ENCODE data around the gene SP8. TPM values are rescaled to one million over a fixed set of nuclear protein-coding genes. Genes with fewer than 3 reads are reported as not detected.

Gene SP8
- total and polyA plus RNA-seq, 8 donors: not detected

GRCh38 chr7:20785157-20786048, 1.3 kb downstream of the SP8 start:
- Histone ChIP-seq H3K9me3 (peaks cover 0 to 11% (median 0%) of the 10 kb centered on the region in 4 donors), H3K4me1 (peaks cover 34 to 39% (median 36%) of the 10 kb centered on the region in 4 donors), H3K36me3 (no peaks in the 10 kb centered on the region), H3K27ac (no peak overlapping the region), H3K4me3 (peak overlapping the region; percentile 22 to 47 (median 30)), H3K27me3 (peaks cover 48 to 100% (median 98%) of the 10 kb centered on the region in 3 donors)
- WGBS, 5 donors: 2 to 9% (median 3%) methylated on average over 58 to 89 of the region's 89 CpGs
- intact Hi-C loops (cut with DNase I; ENCODE audit: low total_unique reads): no loop called here
- TF ChIP-seq POLR2A (IDR thresholded peaks at IDR 0.05) (no peak), POLR2AphosphoS5 (IDR thresholded peaks at IDR 0.05) (no peak), CTCF (IDR thresholded peaks at IDR 0.05) (no peak), EP300 (IDR thresholded peaks at IDR 0.05) (no peak)
- DNase-seq: peak; percentile 36 to 62

GRCh38 chr7:20784388-20785156, 2.1 kb downstream of the SP8 start:
- Histone ChIP-seq H3K4me1 (peaks cover 34 to 39% (median 36%) of the 10 kb centered on the region in 4 donors), H3K4me3 (peak overlapping the region; percentile 25 to 47 (median 32)), H3K36me3 (no peaks in the 10 kb centered on the region), H3K9me3 (peaks cover 0 to 11% (median 0%) of the 10 kb centered on the region in 4 donors), H3K27ac (no peak overlapping the region), H3K27me3 (peaks cover 50 to 100% (median 98%) of the 10 kb centered on the region in 3 donors)
- peak in 1 of 2 donors; percentile 52 for DNase-seq
- TF ChIP-seq POLR2A (IDR thresholded peaks at IDR 0.05) (no peak), CTCF (IDR thresholded peaks at IDR 0.05) (no peak)
- WGBS, 5 donors: 4 to 14% (median 10%) methylated on average over 19 to 93 of the region's 93 CpGs
- intact Hi-C loops (cut with DNase I; ENCODE audit: low total_unique reads): no loop called here

- intact Hi-C loops (cut with DNase I; ENCODE audit: low total_unique reads): no loop called here
- Histone ChIP-seq H3K4me3 (peak overlapping the region; percentile 25 to 47 (median 32)), H3K9me3 (peaks cover 0 to 11% (median 0%) of the 10 kb centered on the region in 4 donors), H3K27me3 (peaks cover 47 to 100% (median 98%) of the 10 kb centered on the region in 3 donors), H3K27ac (no peak overlapping the region), H3K4me1 (peaks cover 34 to 39% (median 36%) of the 10 kb centered on the region in 4 donors), H3K36me3 (no peaks in the 10 kb centered on the region)
- TF ChIP-seq EP300 (IDR thresholded peaks at IDR 0.05): no peak
- TF ChIP-seq POLR2AphosphoS5 (IDR thresholded peaks at IDR 0.05): no peak
- TF ChIP-seq CTCF (IDR thresholded peaks at IDR 0.05): no peak
- no peak for TF ChIP-seq POLR2A (IDR thresholded peaks at IDR 0.05)
- peak in 1 of 2 donors; percentile 73 for DNase-seq
- 3 to 9% (median 6%) methylated on average over 40 to 49 of the region's 49 CpGs for WGBS, 5 donors
Measured at GRCh38 chr7:20783700-20784387, 2.8 kb downstream of the SP8 start.

Measured in stomach (tissue), 9 donors.